GM13977 (cell line): ENCODE data around the gene MAP3K8.

ENCODE experiments used
- DNase-seq: peaks from one replicate; pipeline ENCODE4 v3.0.0; 2012; ENCODE audit warnings: low spot score
- in situ Hi-C: fragments of 300-500 bp; cut with MboI; formaldehyde crosslinking; loops from one replicate; pipeline ENCODE4 v1.12.0; 2022; ENCODE audit warnings: low sequenced_read_pairs, low pct_unique_long_range_greater_than_20kb, mixed read lengths, inconsistent platforms; ENCODE audit not compliant: unreplicated experiment
- TF ChIP-seq, protein P1 (sequence below): IDR thresholded peaks from 2 replicates; pipeline ENCODE4 v1.5.1; 2012; ENCODE audit warnings: mild to moderate bottlenecking, control low read depth; ENCODE audit not compliant: insufficient read depth; ENCODE audit errors: extremely low read depth, missing control alignments

The MAP3K8 gene

DNA sequence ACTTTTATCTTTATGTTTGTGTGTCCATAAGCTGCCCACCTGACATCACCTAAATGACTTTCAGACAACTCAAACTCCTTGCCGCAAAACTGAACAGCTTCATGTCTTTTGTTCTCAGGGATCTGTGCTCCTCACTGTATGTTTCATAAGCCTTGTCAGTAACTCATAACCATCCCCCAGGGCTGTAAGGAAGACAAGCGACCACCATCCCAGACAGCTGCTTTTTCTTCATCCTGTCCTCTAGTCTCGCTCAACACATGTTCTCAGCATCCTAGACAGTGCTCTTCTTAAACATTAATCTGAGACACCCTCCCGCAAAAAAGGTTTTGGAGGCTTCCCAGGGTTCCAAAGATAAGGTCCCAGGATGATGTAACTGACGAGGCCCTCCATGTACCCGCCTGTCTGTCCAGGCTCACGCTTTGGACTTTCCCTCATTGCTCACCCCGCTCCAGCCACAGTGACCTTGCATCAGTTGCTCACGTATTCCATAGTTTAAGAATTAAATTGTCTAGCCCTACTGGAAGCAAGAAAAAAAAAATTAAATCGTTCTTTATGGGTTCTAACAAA is 69.8 kb downstream of the MAP3K8 start:
- in situ Hi-C loops = no loop called here
- TF ChIP-seq, protein P1, sequence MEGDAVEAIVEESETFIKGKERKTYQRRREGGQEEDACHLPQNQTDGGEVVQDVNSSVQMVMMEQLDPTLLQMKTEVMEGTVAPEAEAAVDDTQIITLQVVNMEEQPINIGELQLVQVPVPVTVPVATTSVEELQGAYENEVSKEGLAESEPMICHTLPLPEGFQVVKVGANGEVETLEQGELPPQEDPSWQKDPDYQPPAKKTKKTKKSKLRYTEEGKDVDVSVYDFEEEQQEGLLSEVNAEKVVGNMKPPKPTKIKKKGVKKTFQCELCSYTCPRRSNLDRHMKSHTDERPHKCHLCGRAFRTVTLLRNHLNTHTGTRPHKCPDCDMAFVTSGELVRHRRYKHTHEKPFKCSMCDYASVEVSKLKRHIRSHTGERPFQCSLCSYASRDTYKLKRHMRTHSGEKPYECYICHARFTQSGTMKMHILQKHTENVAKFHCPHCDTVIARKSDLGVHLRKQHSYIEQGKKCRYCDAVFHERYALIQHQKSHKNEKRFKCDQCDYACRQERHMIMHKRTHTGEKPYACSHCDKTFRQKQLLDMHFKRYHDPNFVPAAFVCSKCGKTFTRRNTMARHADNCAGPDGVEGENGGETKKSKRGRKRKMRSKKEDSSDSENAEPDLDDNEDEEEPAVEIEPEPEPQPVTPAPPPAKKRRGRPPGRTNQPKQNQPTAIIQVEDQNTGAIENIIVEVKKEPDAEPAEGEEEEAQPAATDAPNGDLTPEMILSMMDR = no peak
- no peak for DNase-seq

DNA sequence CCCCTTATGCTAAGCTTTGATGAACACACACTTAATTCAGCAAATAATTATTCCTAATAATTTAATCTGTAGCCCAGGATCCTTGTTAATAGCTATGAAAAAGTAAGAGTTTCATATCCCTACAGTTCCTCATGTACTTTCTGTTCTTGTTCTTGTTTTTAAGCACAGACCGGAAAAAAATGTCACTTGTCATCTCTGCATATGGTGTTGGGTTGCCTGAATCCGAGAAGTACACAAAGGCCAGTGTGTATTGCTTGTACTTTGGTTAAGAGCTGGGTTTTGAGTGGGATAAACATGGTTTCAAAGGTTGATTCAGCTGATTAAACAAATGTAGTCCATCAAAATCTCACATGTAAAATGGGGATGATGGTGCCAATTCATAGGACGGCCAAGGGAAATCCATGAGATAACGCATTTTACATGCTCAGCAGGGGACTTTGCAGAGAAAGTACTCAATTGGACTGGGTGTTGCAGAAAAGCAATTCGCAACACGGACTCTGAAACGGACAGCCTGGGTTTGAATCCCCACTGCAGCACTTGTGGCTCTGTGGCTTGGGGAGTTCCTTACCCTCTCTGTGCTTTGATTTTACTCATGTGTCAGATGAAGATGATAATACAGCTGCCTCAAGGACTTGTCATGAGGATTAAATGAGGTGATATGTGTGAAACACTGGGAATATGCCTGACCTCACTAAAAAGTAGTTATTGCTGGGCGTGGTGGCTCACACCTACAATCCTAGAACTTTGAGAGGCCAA is 71.7 kb downstream of the MAP3K8 start:
- in situ Hi-C loops = no loop called here
- DNase-seq = no peak
- TF ChIP-seq, protein P1 = no peak

DNA sequence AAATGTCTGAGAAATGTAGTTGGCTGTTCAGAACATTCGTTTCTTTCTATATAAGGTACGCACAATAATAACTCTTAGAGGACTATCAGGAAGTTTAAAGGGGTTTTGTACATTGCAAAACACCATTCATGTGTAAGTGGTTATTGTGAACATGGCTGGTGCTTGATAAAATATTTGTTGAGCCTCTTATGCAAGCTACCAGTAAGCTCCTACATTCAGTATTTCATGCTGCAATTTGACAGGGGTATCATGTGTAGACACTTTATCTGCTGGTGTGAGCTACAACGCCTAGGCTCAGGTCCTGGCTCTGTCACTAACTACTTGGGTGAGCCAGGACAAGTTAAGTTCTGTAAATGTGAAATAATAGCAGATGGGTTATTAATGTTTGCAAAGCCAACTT is 75.5 kb downstream of the MAP3K8 start:
- TF ChIP-seq, protein P1 = no peak
- in situ Hi-C loops = no loop called here
- no peak for DNase-seq

DNA sequence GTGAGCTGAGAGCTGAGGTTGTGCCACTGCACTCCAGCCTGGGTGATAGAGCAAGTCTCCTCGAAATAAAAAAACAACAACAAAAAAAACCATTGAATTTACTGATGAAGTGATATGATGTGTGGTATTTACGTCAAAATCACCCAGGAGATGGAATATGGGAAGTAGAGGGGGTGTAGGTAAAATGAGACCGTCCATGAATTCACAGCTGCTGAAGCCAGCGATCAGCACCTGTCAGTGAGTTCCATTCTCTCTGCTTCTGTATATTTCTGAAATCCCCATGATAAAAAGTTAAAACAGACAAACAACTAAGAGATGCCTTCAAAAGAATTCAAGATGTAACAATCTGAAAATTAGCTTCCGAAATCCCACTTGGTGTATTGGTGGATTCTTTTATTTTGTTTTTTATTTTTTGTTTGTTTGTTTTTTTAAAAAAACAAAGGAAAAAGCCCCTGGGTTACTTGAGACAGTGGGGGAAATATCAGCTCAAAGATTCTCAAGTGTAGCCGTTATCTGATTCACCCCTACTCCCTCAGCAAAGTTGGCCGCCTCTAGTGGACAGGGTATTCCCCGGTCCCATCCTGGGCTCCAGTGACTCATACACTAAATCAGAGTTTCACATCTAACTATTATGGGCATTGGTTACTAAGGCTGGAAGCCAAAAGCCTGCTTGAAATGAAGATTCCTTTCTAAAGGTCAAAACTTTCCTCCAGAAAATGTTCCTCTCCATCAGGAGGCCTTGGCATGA is 76.4 kb downstream of the MAP3K8 start:
- TF ChIP-seq, protein P1 = no peak
- peak; percentile 47 for DNase-seq
- in situ Hi-C loops = no loop called here

DNA sequence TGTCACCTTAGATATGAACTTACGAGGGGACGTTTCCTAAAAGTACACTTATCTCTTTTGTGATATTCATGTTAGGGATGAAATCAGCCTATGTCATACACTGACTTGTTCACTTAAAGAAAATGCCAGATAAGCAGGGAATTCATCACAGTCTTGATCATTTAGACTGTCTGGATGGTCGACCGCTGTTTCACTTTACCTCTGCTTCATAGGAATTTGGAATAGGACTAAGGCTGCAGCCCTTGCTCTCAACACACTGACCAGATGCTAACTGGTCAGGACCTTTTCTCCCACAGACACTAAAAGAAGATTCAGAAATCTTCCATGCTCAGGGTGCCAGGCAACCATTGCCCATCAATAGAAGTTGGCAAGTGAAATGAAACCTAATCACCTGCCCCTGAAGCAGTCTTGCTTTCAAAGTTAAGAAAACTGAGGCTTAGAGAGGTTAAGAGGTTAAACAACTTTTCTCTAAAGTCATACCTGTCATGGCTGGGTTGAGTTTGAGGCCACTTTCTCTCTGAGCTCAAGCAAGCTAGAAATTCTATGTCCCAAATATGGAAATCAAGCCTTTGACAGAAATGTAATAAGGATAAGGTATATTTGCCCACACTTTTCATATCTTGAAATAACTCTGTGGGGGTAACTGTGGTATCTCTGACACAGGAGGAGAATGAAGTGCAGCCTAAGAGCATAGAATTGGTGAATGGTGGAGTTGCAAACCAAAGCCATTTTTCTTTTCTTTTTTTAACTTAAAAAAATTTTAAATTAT is 77.1 kb downstream of the MAP3K8 start:
- TF ChIP-seq, protein P1 = no peak
- no peak for DNase-seq
- in situ Hi-C loops = no loop called here
